Body of pancreas (tissue), 4 donors: ENCODE data around the gene FGF6.

ENCODE experiments used
- POLR2A ChIP-seq, 3 donors: fragments of 450-650 bp; IDR thresholded peaks; one replicate each; pipeline ENCODE4 v1.6.1; 2016; ENCODE audit warnings: antibody characterized with exemption in 3 of 3, mild to moderate bottlenecking in 2 of 3
- TF ChIP-seq, protein P1 (sequence below), 7 experiments: fragments of 450-650 bp in 4 of 7; fragments of 200-600 bp in 3 of 7; sonication (generic) in 3 of 7; IDR thresholded peaks; one replicate each; pipeline ENCODE4 v1.5.1; 2016 to 2019; ENCODE audit warnings: antibody characterized with exemption in 7 of 7

GRCh38 chr12:4431866-4432265 is 13.7 kb downstream of the FGF6 start:
- TF ChIP-seq, protein P1, sequence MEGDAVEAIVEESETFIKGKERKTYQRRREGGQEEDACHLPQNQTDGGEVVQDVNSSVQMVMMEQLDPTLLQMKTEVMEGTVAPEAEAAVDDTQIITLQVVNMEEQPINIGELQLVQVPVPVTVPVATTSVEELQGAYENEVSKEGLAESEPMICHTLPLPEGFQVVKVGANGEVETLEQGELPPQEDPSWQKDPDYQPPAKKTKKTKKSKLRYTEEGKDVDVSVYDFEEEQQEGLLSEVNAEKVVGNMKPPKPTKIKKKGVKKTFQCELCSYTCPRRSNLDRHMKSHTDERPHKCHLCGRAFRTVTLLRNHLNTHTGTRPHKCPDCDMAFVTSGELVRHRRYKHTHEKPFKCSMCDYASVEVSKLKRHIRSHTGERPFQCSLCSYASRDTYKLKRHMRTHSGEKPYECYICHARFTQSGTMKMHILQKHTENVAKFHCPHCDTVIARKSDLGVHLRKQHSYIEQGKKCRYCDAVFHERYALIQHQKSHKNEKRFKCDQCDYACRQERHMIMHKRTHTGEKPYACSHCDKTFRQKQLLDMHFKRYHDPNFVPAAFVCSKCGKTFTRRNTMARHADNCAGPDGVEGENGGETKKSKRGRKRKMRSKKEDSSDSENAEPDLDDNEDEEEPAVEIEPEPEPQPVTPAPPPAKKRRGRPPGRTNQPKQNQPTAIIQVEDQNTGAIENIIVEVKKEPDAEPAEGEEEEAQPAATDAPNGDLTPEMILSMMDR (IDR thresholded peaks at IDR 0.05), result no peak
- TF ChIP-seq POLR2A (IDR thresholded peaks at IDR 0.05), result no peak
